GM23338 (cell line): ENCODE data around the gene OTUD7B.

Source experiments
- CREB1 ChIP-seq: fragments of 250-450 bp; sonication (Bioruptor Pico); IDR thresholded peaks from 2 replicates; pipeline ENCODE4 v1.5.0; 2020; ENCODE audit warnings: low read depth, mild to moderate bottlenecking, moderate library complexity
- EZH2 ChIP-seq: fragments of 200-600 bp; sonication (generic); IDR thresholded peaks from one replicate; pipeline ENCODE4 v1.8.0; 2017; ENCODE audit warnings: antibody characterized with exemption, mild to moderate bottlenecking, low read depth; ENCODE audit not compliant: unreplicated experiment
- POLR2AphosphoS5 ChIP-seq: IDR thresholded peaks from 2 replicates; pipeline ENCODE4 v1.6.1; 2016; ENCODE audit warnings: antibody characterized with exemption, low read depth
- TF ChIP-seq, protein P1 (sequence below), 2 experiments: fragments of 200-600 bp in 1 of 2; sonication (generic) in 1 of 2; conservative IDR thresholded peaks; 2 replicates each; pipeline versions ENCODE4 v1.5.1 to v1.6.1; 2016 to 2017; ENCODE audit warnings: antibody characterized with exemption in 2 of 2, low read depth in 2 of 2, mild to moderate bottlenecking in 2 of 2, moderate library complexity in 1 of 2

DNA sequence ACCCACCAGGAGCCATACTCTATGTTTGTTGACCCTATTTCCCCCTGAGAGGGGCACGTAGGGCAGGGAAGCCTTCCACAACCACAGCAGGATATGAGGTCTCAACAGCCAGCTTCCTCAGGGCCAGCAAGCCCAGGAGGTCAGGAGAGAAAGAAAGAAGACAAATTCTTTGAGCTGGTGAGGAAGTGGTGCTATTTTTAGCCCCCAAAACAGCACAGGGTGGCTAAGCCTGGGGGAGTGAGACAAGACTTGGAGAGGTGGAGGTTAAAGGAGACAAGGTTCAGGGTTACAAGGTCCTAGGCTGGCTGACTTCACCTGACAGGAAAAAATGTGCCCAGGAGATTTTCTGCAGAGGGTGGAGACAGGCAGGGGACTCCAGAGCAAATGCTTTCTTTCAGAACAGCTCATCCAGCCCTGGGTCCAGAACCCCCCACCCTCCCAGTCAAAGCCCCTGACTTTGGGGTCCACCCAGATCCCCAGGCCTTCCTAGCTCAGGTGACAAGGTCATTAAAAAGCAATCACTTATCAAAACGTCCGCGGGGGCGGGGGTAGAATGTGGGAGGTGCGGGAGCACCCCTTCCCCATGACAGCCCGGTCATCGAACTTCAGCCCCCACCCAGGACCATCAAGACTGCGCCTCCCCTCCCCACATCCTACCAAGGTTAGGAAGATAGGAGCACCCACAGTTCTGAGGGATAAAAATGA lies 94.2 kb downstream of the OTUD7B start:
- TF ChIP-seq, protein P1, sequence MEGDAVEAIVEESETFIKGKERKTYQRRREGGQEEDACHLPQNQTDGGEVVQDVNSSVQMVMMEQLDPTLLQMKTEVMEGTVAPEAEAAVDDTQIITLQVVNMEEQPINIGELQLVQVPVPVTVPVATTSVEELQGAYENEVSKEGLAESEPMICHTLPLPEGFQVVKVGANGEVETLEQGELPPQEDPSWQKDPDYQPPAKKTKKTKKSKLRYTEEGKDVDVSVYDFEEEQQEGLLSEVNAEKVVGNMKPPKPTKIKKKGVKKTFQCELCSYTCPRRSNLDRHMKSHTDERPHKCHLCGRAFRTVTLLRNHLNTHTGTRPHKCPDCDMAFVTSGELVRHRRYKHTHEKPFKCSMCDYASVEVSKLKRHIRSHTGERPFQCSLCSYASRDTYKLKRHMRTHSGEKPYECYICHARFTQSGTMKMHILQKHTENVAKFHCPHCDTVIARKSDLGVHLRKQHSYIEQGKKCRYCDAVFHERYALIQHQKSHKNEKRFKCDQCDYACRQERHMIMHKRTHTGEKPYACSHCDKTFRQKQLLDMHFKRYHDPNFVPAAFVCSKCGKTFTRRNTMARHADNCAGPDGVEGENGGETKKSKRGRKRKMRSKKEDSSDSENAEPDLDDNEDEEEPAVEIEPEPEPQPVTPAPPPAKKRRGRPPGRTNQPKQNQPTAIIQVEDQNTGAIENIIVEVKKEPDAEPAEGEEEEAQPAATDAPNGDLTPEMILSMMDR (conservative IDR thresholded peaks at IDR 0.05; ENCODE audit: low read depth in 2 of 2), result no peak
- no peak for TF ChIP-seq CREB1 (CRISPR knock-in tag)
- TF ChIP-seq POLR2AphosphoS5, result no peak
- no peak for TF ChIP-seq EZH2
